Measurements from ENCODE around the gene ALDH1A2.
A peak's percentile ranks its signal among the peaks of the same experiment; 100 is the strongest.
"Not testable (repeated sequence)": the region's sequence is repeated elsewhere in the genome, so short reads cannot be mapped to it uniquely, and the experiment has no call there.

ALDH1A2 gene

GRCh38 chr15:58081891-58082290 lies 16.4 kb upstream of the ALDH1A2 start:
- TF ChIP-seq CTCF (conservative IDR thresholded peaks at IDR 0.05; ENCODE audit: low read depth, low read length), result no peak
- H3K4me3 ChIP-seq (ENCODE audit: low read length), result no peak overlapping the region
- no peak for DNase-seq (ENCODE audit: low read depth)

- DNase-seq (ENCODE audit: low read depth), result no peak
- no peak overlapping the region for H3K4me3 ChIP-seq (ENCODE audit: low read length)
- TF ChIP-seq CTCF (conservative IDR thresholded peaks at IDR 0.05; ENCODE audit: low read depth, low read length), result no peak
These were observed 15.9 kb upstream of the ALDH1A2 start for GRCh38 chr15:58081456-58081855.

GRCh38 chr15:58080959-58081358 lies 15.4 kb upstream of the ALDH1A2 start:
- DNase-seq (ENCODE audit: low read depth); H3K4me3 ChIP-seq (ENCODE audit: low read length): not testable (repeated sequence)

DNA sequence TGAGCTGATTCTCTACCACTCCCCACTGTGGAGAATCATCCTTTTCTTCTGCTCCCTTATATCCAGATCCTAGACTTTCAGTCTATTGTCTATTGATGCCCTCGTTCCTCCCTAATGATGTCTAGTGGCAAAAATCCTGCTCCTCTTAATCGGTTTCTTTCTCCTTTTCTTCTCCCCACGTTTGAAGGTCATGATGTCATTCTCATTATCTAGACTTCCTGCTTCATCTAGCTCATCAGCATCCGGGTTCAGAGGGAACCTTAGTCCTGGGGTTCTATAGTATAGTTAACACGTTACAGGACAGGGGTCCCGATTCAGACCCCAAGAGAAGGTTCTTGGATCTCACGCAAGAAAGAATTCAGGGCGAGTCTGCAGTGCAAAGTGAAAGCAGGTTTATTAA lies 14.9 kb upstream of the ALDH1A2 start:
- no peak for TF ChIP-seq CTCF (conservative IDR thresholded peaks at IDR 0.05; ENCODE audit: low read depth, low read length)
- DNase-seq (ENCODE audit: low read depth), result no peak
- no peak overlapping the region for H3K4me3 ChIP-seq (ENCODE audit: low read length)

DNA sequence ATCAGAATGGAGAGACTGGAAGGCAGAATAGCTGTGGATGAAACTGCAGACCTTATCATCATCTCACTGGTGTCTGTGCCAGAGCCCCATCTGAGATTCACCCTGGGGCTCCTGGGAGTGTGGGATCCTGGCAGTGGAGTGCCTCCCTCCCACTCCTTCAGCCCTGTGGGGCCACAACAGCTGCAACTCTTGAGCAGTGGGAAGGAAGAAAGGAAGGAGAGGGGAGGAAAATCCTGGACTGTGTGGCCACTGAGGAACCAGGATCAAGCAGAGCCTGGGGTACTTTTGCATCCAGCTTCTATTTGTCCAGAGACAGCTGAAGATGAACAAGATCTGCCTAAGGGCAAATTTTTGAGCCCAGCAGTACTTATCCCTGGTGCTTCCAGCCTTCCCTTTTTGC lies 13.1 kb upstream of the ALDH1A2 start:
- no peak for TF ChIP-seq CTCF (conservative IDR thresholded peaks at IDR 0.05; ENCODE audit: low read depth, low read length)
- H3K4me3 ChIP-seq (ENCODE audit: low read length), result no peak overlapping the region
- DNase-seq (ENCODE audit: low read depth), result no peak

DNA sequence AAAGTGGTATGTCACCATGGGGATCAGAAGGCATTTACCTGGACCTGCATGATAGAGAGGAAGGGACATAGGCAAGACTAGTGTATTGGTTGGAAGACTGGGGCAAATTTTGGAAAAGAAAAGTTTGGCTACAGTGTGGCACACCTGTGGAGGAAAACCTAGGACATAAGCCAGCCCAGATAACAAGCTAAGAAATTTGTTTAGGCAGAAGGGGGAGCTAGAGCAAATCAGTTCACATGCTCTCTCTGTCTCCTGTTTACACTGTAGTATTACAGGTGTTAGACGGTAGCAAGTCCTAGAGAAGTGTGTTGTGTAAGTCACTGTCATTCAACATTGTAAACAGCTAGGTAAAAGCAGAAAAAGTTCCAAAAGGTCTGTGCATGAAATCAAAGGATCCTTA lies 11.9 kb upstream of the ALDH1A2 start:
- H3K4me3 ChIP-seq (ENCODE audit: low read length), result no peak overlapping the region
- no peak for DNase-seq (ENCODE audit: low read depth)
- peak; percentile 56 for TF ChIP-seq CTCF (conservative IDR thresholded peaks at IDR 0.05; ENCODE audit: low read depth, low read length)

- TF ChIP-seq CTCF (conservative IDR thresholded peaks at IDR 0.05; ENCODE audit: low read depth, low read length), result no peak
- no peak for DNase-seq (ENCODE audit: low read depth)
- no peak overlapping the region for H3K4me3 ChIP-seq (ENCODE audit: low read length)
These were observed 8.9 kb upstream of the ALDH1A2 start for GRCh38 chr15:58074452-58074851.

DNA sequence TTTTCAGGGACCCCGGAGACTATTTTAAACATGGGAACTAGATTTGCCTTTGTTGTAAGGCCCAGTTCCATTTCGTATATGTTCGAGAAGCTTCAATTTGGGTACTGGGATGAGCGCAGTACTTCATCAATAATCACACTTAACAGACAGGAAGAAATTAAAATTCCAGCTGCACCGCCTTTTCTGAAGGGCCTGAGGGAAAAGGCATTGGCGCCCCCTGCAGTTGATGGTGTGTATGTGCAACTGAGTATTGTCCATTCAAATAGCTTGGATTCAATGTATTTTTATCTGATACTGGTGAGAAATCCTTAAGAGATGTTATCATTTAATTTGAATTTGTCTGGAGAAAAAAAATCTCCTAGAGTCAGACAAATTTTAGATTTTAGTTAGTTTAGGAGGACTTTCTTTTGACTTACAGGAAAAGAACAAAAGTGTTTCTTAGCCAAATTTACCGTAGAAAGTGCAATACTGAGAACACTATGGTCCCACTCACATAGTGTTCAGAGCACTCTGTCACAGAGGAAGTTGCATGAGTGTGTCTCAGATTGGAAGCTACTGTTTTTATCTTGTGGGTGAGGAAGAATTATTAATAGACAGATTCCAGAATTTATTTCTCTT lies 5.4 kb upstream of the ALDH1A2 start:
- TF ChIP-seq CTCF (conservative IDR thresholded peaks at IDR 0.05; ENCODE audit: low read depth, low read length), result peak; percentile 94
- no peak overlapping the region for H3K4me3 ChIP-seq (ENCODE audit: low read length)
- no peak for DNase-seq (ENCODE audit: low read depth)

Measured in retinal pigment epithelial cell (primary cell).